Stimulated activated CD4-positive, alpha-beta T cell treated with anti-CD3 and anti-CD28 coated beads, TNF-alpha, amount 100 ng/mL, for 48 hours (primary cell): ENCODE results near the gene C1R.
"Not testable (repeated sequence)": the region's sequence is repeated elsewhere in the genome, so short reads cannot be mapped to it uniquely, and the experiment has no call there.

Source experiments
- DNase-seq, 3 donors: peaks; one replicate each; pipeline ENCODE4 v3.0.0-alpha.2; 2020; ENCODE audit warnings: low read depth in 3 of 3

C1R gene

DNA sequence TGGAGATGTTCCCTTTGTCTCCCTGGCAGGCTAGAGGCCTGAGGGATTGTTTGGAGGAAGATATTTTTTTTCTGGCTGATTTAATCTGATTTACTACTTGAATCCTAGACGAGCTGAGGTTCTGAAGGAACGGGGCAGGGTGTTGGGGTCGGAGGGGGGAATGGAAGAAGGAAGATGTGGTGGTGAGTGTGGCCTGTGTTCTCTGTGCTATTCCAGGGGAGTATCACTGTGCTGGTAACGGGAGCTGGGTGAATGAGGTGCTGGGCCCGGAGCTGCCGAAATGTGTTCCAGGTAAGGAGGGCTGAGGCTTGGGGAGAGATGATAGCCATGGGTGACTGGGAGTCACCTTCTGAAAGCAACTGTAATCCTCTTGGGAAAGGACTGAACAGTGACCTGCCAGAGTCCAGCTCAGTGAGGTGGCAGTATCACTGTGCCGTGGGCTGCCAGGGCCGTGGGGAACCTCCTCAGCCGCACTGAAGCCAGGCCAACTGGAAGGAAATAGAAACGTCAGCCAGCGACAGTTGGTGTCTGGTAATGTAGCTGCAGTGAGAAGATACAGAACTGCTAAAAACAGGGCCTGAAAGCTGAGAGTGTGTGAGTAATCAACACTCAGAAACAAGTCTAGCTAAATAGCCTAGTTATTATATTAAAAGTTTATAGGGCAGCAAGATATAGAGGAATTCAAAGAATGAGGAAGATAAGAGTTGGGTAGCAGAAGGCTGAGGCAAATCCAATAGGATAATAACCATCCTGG lies 23.8 kb downstream of the C1R start:
- no peak for DNase-seq

DNA sequence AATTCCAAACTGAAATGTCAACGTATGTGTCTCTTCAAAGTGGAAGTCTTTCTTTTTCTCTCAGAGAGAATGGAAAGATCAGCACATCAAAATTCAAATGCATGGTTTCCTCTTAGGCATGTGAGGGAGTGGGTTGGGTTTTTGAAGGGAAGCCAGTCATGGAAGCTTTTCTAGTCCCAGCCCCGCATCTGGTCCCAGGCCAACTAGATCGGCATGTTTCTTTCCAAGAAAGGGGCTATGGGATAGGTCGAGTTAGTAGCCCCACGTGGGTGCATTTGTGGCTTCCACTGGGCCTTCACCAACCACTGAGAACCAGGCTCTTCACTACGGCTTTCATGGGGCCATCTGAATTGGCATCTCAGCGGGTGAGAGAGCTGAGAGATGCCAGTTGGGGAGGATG lies 25.1 kb downstream of the C1R start:
- DNase-seq: no peak

DNA sequence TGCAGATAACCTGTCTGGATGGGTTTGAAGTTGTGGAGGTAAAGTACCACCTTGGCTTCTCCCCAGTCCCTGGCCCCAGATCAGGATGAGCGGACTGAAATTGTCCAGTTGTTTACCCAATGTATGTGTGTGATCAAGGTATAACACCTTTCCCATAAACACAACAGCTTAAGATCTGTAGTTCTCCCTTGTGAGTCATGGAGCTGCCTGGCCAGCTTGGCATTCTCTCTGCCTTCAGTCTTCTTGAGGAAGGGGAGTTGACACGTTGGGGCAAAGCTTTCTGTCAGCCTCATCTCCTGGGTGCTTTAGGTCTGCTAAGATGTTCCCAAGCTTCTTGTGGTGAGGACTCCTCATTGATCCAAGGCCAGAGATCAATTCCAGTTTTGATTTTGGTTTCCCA lies 25.6 kb downstream of the C1R start:
- no peak for DNase-seq

DNA sequence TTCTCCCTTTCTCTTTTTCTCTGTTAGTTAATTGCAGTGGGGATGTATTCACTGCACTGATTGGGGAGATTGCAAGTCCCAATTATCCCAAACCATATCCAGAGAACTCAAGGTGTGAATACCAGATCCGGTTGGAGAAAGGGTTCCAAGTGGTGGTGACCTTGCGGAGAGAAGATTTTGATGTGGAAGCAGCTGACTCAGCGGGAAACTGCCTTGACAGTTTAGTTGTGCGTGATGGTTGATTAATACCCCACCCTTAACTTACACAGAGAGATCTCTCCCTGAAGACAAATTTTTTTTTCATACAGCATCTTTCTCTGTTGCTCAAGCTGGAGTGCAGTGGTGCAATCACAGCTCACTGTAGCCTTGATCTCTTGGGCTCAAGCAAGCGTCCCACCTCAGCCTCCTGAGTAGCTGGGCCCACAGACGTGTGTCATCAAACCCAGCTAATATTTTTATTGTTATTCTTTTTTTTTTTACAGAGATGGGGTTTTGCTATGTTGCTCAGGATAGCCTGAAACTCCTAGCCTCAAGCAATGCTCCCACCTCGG lies 27.1 kb downstream of the C1R start:
- DNase-seq: no peak

DNA sequence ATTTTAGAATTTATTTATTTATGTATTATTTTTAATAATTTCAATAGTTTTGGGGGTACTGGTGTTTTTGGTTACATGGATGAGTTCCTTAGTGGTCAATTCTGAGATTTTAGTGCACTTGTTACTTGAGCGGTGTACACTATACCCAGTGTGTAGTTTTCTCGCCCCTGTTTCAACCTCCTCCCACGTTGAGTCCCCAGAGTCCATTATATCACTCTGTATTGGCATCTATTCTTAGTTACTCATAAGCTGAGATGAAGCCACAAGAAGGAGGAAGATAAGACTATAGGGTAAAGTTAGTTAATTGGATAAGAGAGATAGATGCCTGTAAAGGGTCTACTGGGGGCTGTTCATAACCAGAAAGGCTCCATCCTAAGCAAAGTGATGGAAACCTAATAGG lies 27.7 kb downstream of the C1R start:
- no peak for DNase-seq

DNA sequence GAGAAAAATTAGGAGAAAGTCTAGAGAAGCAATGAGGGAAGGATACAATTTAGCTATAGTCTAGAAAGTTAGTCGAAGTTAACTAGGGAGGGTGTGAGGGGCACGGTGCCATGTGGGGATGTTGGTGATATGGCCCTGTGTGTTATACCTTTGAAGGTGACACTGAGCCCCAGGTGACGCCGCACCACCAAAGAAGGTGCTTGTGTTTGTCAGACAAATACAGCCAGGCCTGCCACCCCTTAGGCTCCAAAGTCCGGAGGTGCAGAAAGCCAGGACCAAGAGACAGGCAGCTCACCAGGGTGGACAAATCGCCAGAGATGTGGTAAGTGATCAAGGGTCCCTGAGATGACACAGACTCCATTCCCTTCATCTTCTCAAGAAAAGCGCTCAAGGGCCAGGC lies 30.6 kb downstream of the C1R start:
- no peak for DNase-seq

DNA sequence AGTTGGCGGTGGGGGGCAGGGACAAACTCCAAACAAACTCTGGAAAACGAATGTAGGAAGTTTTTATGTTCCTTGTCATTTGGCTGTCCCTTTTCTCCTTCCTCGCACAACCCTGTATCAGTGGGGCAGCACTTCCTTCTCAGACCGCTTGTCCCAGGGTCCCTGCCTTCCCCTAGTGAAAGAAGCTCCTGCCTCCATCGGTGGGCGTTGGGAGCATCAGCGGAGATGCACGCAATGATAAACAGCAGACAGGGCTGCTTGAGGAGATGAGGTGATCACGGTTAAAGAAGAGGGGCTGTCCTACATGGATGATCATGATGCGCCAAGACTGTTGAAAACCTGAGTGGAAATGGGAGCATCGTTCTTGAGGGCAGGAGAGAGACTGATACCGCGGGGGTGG lies 31.1 kb downstream of the C1R start:
- no peak for DNase-seq

DNA sequence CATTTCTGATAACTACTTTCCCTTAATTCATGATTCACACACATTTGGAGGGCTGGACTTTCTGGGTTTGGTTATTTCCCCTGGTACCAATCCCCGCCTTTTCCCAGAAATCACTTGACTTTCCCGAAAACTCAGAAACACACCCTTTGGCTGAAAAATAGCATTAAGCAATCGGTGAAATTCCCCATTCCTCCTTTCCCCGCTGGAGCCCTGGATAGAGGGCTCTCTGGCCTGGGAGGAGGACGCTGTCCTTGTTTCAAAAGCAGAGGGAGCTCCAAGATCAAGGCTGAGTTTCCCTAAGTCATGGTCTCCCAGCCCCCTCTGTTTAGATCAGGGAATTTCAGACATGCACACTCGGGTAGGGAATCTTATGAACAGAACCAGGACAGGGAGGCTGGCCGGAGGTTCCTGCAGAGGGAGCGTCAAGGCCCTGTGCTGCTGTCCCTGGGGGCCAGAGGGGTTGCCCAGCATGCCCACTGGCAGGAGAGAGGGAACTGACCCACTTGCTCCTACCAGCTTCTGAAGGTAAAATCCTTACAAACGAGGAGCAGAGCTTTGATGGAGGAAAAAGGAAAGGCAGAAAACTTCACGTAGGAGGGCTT lies 31.8 kb downstream of the C1R start, which contains the start of gene C1S:
C1S (plus strand) TSS at position 366 of the 602 bp plus-strand sequence. CDS start 1,195 bp downstream, outside the sequence.
- DNase-seq: no peak

DNA sequence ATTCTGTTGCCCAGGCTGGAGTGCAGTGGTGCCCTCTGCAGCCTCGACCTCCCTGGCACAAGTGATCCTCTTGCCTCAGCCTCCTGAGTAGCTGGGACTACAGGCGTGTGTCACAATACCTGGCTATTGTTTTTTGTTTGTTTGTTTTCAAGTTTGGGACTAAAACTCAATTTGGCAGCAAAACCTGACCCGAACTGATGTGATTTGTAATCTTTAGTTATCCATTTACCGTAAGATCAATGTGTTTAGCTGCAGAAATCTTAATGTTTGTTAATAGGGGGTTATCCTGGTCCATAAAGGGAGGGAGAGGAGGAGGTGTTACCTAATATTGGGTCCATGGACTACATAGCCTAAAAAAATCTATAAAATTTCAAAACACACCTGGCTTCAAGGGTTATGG lies 32.5 kb downstream of the C1R start:
- no peak for DNase-seq

DNA sequence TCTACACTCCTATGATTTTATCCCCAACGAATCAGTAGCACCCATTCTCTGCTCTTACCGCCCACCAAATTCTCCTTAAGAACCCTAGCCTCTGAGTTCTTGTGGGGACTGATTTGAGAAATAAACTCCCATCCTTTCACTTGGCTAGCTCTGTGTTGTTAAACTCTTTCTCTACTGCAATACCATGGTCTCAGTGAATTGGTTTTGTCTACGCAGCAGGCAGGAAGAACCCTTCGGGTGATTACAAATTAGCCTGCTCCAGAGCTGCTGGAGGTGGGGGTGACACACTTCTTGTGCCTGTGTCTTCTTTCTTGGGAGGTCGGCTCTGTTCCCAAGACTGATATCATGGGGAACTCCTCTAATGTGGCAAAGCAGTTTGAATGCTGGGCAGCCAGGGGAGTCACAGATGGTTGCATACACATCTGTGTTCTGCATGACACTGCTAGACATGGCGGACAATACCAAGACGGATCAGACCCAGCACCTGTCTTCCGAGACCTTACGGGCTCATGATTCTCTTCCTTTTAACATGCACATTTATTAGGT lies 33.3 kb downstream of the C1R start:
- no peak for DNase-seq

DNA sequence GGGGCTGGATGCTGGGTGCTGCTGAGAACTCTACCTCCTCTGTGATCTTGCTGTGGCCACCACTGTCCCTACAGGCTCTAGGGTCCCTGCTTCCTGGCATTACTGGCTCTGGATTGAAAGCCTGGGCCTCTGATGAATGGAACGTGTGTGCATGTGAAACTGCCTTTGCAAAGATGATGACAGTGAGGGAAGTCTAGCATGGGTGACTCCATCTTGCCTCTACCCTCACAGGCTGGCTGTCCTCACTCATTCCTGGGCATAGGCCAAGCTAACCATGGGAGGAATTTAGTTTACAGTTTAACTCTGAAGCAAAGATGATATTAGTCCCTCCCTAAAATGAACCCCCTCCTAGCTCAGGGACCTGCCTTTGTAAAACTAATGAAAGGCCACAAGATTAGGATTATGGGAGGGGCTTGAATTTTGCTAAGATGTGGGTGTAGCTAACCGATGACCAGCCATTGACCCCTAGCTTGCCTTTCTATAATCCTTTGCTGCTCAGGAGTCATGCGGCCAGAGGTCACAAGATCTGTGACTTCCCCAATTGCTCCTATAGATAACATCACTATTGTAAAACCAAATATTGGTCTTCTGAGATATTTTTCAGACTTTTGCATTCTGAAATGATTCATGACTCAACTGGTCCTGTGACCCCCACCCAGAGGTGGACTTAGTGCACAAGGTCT lies 33.9 kb downstream of the C1R start:
- no peak for DNase-seq

DNA sequence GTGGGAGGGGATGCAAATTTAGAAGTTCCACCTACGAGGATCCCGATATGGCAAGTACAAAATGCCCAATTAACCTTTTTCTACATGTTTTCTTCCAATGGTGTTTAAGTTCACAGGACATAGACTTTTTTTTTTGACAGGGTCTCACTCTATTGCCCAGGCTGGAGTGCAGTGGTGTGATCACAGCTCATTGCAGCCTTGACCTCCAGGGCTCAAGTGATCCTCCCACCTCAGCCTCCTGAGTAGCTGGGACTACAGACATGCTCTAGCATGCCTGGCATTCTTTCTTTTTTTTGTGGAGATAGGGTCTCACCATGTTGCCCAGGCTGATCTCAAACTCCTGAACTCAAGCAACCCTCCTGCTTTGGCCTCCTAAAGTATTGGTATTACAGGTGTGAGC lies 36.5 kb downstream of the C1R start:
- not testable (repeated sequence) for DNase-seq

DNA sequence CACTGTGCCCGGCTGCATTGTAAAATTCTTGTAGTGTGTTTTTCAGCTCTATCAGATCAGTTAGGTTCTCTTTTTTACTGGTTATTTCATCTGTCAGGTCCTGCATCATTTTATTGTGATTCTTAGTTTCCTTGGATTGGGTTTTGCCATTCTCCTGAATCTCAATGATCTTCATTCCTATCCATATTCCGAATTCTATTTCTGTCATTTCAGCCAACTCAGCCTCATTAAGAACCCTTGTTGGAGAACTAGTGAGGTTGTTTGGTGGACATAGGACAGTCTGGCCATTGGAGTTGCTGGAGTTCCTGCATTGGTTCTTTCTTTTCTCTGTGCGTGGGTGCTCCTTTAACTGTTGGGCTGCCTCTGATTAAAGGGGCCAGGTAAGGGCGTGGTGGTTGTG lies 37.3 kb downstream of the C1R start:
- DNase-seq: no peak

DNA sequence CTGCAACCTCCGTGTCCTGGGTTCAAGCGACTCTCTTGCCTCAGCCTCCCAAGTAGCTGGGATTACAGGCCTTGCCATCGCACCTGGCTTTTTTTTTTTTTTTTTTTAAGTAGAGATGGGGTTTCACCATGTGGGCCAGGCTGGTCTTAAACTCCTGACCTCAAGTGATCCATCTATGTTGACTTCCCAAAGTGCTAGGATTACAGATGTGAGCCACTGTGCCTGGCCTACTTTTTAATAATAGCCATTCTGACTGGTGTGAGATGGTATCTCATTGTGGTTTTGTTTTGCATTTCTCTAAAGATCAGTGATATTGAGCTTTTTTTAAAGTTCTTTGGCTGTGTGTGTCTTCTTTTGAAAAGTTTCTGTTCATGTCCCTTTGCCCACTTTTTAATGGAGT lies 42.3 kb downstream of the C1R start:
- not testable (repeated sequence) for DNase-seq

DNA sequence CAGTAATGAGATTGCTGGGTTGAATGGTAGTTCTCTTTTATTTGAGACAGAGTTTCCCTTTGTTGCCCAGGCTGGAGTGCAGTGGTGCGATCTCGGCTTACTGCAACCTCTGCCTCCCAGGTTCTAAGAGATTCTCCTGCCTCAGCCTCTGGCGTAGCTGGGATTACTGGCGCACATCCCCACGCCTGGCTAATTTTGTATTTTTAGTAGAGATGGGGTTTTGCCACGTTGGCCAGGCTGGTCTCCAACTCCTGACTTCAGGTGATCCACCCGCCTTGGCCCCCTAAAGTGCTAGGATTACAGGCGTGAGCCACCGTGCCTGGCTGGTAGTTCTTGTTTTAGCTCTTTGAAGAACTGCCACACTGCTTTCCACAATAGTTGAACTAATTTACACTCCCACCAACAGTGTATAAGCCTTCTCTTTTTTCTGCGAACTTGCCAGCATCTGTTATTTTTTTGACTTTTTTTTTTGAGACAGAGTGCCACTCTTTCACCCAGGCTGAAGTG lies 42.7 kb downstream of the C1R start:
- not testable (repeated sequence) for DNase-seq

DNA sequence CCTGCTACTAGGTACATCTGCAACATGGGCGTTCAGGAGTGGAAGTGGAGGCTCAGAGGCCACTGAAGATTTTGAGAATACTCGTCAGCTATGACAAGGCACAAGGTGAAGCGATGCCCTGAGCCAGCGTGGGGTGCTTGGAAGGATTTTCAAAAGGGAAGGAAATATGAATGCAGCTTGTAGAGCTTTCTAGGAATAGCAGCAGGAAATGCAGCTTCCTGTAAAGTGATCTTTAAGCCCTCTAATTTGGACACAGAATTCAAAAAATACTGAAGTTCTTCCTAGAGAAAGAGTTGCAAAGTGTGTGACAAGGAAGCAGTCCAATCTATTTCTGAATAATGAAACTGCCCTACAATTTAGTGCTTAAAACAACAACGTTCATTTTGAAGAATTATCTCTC lies 44.9 kb downstream of the C1R start:
- DNase-seq: no peak

DNA sequence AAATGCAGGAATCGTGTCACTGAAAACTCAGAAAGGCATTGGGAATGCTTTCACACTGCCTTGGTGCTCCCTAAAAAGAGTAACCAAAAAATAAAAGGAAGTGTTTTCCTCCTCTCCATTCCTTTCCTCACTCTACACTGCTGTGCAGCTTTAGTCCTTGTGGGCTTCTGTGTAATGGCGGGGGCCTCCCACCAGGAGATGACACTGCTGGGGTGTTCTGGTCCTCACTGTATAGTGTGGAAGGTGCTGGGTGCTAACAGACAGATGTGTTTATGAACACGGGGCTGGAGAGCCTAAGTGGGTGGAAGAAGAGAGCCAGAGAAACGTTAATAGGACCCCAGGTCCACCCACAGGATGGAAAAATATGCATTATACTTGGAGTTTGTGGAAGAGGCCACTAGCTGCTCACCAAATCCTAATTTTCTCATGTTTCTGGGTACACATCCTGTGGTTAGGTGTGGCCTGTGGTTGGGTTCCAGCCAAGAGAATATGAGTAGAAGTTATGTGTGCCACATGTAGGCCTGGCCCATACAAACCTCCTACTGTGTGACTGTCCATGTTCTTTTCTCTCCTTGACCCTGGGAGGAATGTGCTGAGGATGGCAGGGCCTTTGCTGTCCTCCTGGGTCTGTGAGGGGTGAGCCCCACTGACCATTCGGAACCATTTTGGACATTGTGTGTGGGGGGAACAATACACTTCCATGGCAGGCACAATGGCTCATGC lies 45.7 kb downstream of the C1R start:
- no peak for DNase-seq

DNA sequence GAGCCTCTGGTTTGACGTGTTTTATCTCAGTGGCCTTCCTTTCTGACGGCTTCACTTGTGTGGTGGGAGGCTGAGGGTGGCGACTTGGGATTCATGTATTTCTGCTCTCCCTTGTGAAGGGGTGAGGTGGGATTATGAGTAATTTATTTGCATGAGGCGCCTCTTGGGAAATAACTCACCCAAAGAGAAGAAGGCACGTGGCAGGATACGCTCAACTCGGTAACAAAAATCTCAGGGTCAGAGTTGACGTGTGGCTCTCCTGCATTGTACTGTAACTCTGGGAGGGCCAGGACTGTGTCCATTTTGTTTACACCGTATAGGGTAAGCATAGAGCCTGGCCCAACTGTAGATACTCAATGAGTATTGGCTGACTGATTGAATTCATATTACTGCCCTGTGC lies 46.3 kb downstream of the C1R start:
- DNase-seq: no peak

DNA sequence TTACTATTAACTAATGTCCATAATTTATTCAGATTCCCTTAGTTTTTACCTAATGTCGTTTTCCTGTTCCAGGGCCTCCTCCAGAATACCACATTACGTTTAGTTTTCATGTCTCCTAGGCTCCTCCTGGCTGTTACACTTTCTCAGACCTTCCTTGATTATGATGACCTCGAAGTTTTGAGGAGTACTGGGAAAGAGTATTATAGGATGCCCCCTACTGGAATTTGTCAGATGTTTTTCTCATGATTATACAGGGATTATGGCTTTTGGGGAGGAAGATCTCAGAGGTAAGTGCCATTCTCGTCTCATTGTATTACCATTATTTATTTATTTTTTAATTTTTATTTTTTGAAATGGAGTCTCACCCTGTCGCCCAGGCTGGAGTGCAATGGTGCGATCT lies 49.4 kb downstream of the C1R start:
- DNase-seq: no peak

DNA sequence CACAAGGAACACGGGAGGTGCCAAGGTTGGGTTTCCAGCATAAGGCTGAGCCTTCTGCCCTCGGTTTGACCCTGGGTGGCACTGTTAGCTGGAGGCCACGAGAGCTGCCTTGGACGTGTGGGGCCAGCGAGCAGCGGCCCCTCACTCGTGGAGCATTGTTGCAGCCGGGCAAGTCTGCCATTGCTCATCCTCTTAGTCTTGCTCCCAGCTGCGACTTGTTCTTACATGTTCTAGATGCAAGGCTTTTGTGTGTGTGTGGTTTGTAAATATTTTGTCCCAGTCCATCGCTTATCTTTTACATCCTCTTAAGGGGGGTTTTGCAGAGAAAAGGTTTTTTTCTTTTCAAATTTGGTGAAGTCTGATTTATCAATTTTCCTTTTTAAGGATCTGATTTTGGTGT lies 52.8 kb downstream of the C1R start:
- no peak for DNase-seq

DNA sequence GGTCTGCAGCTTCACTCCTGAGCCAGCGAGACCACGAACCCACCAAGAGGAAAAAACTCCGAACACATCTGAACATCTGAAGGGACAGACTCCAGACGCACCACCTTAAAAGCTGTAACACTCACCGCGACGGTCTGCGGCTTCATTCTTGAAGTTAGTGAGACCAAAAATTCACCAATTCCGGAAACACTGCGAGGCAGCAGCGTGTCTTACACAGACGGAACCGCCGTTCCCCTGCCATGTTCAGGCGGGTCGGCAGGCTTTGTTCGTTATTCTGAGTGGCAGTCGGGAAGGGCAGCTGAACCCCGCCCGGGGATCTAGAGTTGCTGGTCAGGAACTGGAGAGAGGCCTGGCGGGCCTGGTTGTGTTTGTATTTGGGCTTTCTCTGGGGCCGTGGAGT lies 53.7 kb downstream of the C1R start:
- DNase-seq: no peak

DNA sequence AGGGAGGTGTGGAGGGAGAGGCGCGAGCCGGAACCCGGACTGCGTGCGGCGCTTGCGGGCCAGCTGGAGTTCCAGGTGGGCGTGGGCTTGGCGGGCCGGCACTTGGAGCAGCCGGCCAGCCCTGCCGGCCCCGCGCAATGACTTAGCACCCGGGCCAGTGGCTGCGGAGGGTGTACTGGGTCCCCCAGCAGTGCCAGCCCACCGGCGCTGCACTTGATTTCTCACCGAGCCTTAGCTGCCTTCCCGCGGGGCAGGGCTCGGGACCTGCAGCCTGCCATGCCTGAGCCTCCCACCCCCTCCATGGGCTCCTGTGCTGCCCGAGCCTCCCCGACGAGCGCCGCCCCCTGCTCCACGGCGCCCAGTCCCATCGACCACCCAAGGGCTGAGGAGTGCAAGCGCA lies 54.8 kb downstream of the C1R start:
- DNase-seq: not testable (repeated sequence)
